Left ventricle myocardium inferior (tissue), 1 donor: ENCODE results near the gene PHLDB2. TPM values are rescaled to one million over a fixed set of nuclear protein-coding genes. Genes with fewer than 3 reads are reported as not detected.

Experiments used
- DNase-seq: peaks from one replicate; pipeline ENCODE4 v3.0.0-alpha.2; 2020
- H3K27ac ChIP-seq: fragments of 200-600 bp; replicated peaks from 2 replicates; pipeline ENCODE4 v1.8.0; 2021
- H3K27me3 ChIP-seq: fragments of 200-600 bp; 2 replicates; pipeline ENCODE4 v1.8.0; 2021; ENCODE audit warnings: low read depth
- H3K36me3 ChIP-seq: fragments of 200-600 bp; 2 replicates; pipeline ENCODE4 v1.8.0; 2021
- H3K4me1 ChIP-seq: fragments of 200-600 bp; 2 replicates; pipeline ENCODE4 v1.8.0; 2021
- H3K4me3 ChIP-seq: fragments of 200-600 bp; 2 replicates; pipeline ENCODE4 v1.8.0; 2021; ENCODE audit warnings: mild to moderate bottlenecking, moderate library complexity
- H3K9me3 ChIP-seq: fragments of 200-600 bp; replicated peaks from 2 replicates; pipeline ENCODE4 v1.8.0; 2021
- CTCF ChIP-seq: fragments of 200-600 bp; IDR thresholded peaks from 2 replicates; pipeline ENCODE4 v1.8.0; 2021; ENCODE audit warnings: antibody characterized with exemption, mild to moderate bottlenecking, borderline replicate concordance
- intact Hi-C: fragments of 100-400 bp; cut with micrococcal nuclease; formaldehyde crosslinking; loops from one replicate; pipeline ENCODE4 v1.11.0; 2022
- total RNA-seq: library from RNA; stranded (reverse); fragmentation: NEBNext Ultra II Directional; extraction: Animal tissue kit (Norgen Biotek cat#: 25700); gene quantifications from one replicate; pipeline ENCODE4 v1.2.1, GENCODE V29; 2021
- donor health status: DM: no; HTN: yes; CAD: no; lungs with severe emphysema.

The PHLDB2 gene
- total RNA-seq, 1 donor from 2014 or later: 89.3 TPM

- no peaks in the 10 kb centered on the region for H3K9me3 ChIP-seq
- DNase-seq: no peak
- TF ChIP-seq CTCF: no peak
- intact Hi-C loops: no loop called here
- H3K27ac ChIP-seq: no peak overlapping the region
- no peak overlapping the region for H3K4me3 ChIP-seq
- no peaks in the 10 kb centered on the region for H3K36me3 ChIP-seq
- H3K27me3 ChIP-seq: peaks cover 14% of the 10 kb centered on the region
- H3K4me1 ChIP-seq: peaks cover 21% of the 10 kb centered on the region
Observed at GRCh38 chr3:112004669-112005068, 145.6 kb downstream of the PHLDB2 start.

- TF ChIP-seq CTCF: no peak
- H3K27ac ChIP-seq: no peak overlapping the region
Observed at GRCh38 chr3:112005091-112005672, 146.1 kb downstream of the PHLDB2 start.

GRCh38 chr3:112007633-112008032, 148.6 kb downstream of the PHLDB2 start:
- DNase-seq: no peak
- TF ChIP-seq CTCF: no peak
- Histone ChIP-seq H3K27me3 (no peaks in the 10 kb centered on the region), H3K27ac (no peak overlapping the region), H3K9me3 (no peaks in the 10 kb centered on the region), H3K4me3 (no peak overlapping the region), H3K36me3 (no peaks in the 10 kb centered on the region), H3K4me1 (peaks cover 43% of the 10 kb centered on the region)
- intact Hi-C loops: no loop called here

More at GRCh38 chr3:112005091-112005672, 146.1 kb downstream of the PHLDB2 start:
- Histone ChIP-seq H3K4me1 (peaks cover 22% of the 10 kb centered on the region), H3K36me3 (no peaks in the 10 kb centered on the region), H3K4me3 (no peak overlapping the region), H3K9me3 (no peaks in the 10 kb centered on the region), H3K27me3 (peaks cover 9% of the 10 kb centered on the region)
- intact Hi-C loops: no loop called here
- no peak for DNase-seq

GRCh38 chr3:112009670-112010069, 150.6 kb downstream of the PHLDB2 start:
- Histone ChIP-seq H3K4me1 (peaks cover 55% of the 10 kb centered on the region), H3K27ac (no peak overlapping the region), H3K9me3 (no peaks in the 10 kb centered on the region), H3K27me3 (no peaks in the 10 kb centered on the region), H3K4me3 (no peak overlapping the region), H3K36me3 (no peaks in the 10 kb centered on the region)
- no peak for DNase-seq
- intact Hi-C loops: no loop called here
- TF ChIP-seq CTCF: no peak

GRCh38 chr3:112010636-112011035, 151.6 kb downstream of the PHLDB2 start:
- Histone ChIP-seq H3K36me3 (no peaks in the 10 kb centered on the region), H3K27me3 (no peaks in the 10 kb centered on the region), H3K27ac (no peak overlapping the region), H3K9me3 (no peaks in the 10 kb centered on the region), H3K4me1 (peaks cover 55% of the 10 kb centered on the region), H3K4me3 (no peak overlapping the region)
- intact Hi-C loops: no loop called here
- no peak for DNase-seq
- no peak for TF ChIP-seq CTCF
